ENCODE measurements around the gene TMOD1. TPM values are rescaled to one million over a fixed set of nuclear protein-coding genes. Genes with fewer than 3 reads are reported as not detected.

Gene TMOD1
- total and polyA plus RNA-seq, 2 of the 8 experiments (the other 6 are each of a cell fraction or from before 2014, with no cell fraction given) = 0.17 to 0.88 TPM

- Histone ChIP-seq H3K9me3 (ENCODE audit: insufficient read depth in 2 of 2, low read depth in 1 of 2, low read length in 1 of 2) (no peaks in the 10 kb centered on the region), H3K79me2 (ENCODE audit: control insufficient read depth in 1 of 2, insufficient read depth in 2 of 2, low read length in 2 of 2) (no peaks in the 10 kb centered on the region), H3K4me2 (ENCODE audit: insufficient read depth in 1 of 2, low read depth in 2 of 2, low read length in 2 of 2) (no peak overlapping the region), H3K4ac (replicated peaks; ENCODE audit: insufficient read length, low read depth, low read length) (no peak overlapping the region), H2BK20ac (ENCODE audit: low read length) (no peak overlapping the region), H3K23ac (ENCODE audit: insufficient read length) (no peak overlapping the region), H4K91ac (replicated peaks; ENCODE audit: insufficient read length, low read length) (no peak overlapping the region), H3K9ac (replicated peaks in 1 of 4; ENCODE audit: extremely low read depth in 1 of 4, low read depth in 3 of 4, low read length in 3 of 4) (no peak overlapping the region), H3K18ac (ENCODE audit: extremely low read depth, low read length) (no peak overlapping the region), H3K23me2 (ENCODE audit: low read depth, low read length) (no peaks in the 10 kb centered on the region), H3K4me3 (ENCODE audit: extremely low read depth in 1 of 4, insufficient read depth in 2 of 4, low read depth in 3 of 4, low read length in 4 of 4) (no peak overlapping the region), H4K20me1 (replicated peaks in 1 of 2; ENCODE audit: control insufficient read depth in 1 of 2, insufficient read depth in 2 of 2, low read length in 2 of 2) (no peaks in the 10 kb centered on the region), H3K4me1 (replicated peaks in 1 of 4; ENCODE audit: control insufficient read depth in 3 of 4, insufficient read depth in 4 of 4, low read length in 3 of 4) (peaks cover 0 to 2% (median under 1%) of the 10 kb centered on the region in 4 experiments; a peak in 2 of 7 replicates), H2AFZ (ENCODE audit: low read length) (no peak overlapping the region), H3K14ac (ENCODE audit: insufficient read length) (no peak overlapping the region), H2BK5ac (ENCODE audit: low read depth, low read length) (no peak overlapping the region), H3K27me3 (replicated peaks in 1 of 4; ENCODE audit: control insufficient read depth in 3 of 4, extremely low read depth in 1 of 4, insufficient read depth in 3 of 4, low read length in 3 of 4) (no peaks in the 10 kb centered on the region; a peak in 1 of 7 replicates), H4K5ac (ENCODE audit: insufficient read length, low read depth, low read length) (no peak overlapping the region), H3K56ac (replicated peaks; ENCODE audit: insufficient read length, low read depth, low read length) (no peak overlapping the region), H3K36me3 (ENCODE audit: control insufficient read depth in 2 of 4, insufficient read depth in 4 of 4, low read length in 3 of 4) (no peaks in the 10 kb centered on the region), H2BK15ac (ENCODE audit: low read length) (no peak overlapping the region), H3K27ac (ENCODE audit: low read depth, low read length) (no peak overlapping the region), H2AK5ac (ENCODE audit: low read depth, low read length) (no peak overlapping the region), H3K79me1 (ENCODE audit: low read depth, low read length) (no peaks in the 10 kb centered on the region), H2BK12ac (ENCODE audit: low read depth, low read length) (no peak overlapping the region), H2BK120ac (replicated peaks; ENCODE audit: low read depth, low read length) (no peak overlapping the region), H4K8ac (ENCODE audit: extremely low read depth, insufficient read depth, low read length) (no peak overlapping the region)
- ChIA-PET POLR2A (ENCODE audit: partially characterized antibody) (interaction anchor here (0.7 to 1.2 kb wide), 2 partner anchors 42 to 733 kb away, joined by 3 read pairs; no protein-coding TSS in a partner anchor), CTCF (ENCODE audit: partially characterized antibody) (interaction anchor here (1.2 to 1.6 kb wide), 2 partner anchors 10 to 62 kb away, joined by 3 read pairs; no protein-coding TSS in a partner anchor)
- TF ChIP-seq EP300 (IDR thresholded peaks at IDR 0.05; ENCODE audit: borderline replicate concordance in 1 of 2, low read depth in 2 of 2, low read length in 2 of 2) = no peak
- TF ChIP-seq USF2 (IDR thresholded peaks at IDR 0.05; ENCODE audit: low read length) = no peak
- no peak for TF ChIP-seq ASH2L (IDR thresholded peaks at IDR 0.05; ENCODE audit: low read length)
- no peak for TF ChIP-seq FOSL1 (IDR thresholded peaks at IDR 0.05; ENCODE audit: insufficient read depth, low read depth, low read length)
- TF ChIP-seq SP4 (IDR thresholded peaks at IDR 0.05; ENCODE audit: low read length) = no peak
- TF ChIP-seq KDM4A (IDR thresholded peaks at IDR 0.05; ENCODE audit: low read depth, low read length, severe bottlenecking) = no peak
- no peak for TF ChIP-seq TAF7 (optimal IDR thresholded peaks at IDR 0.05; ENCODE audit: borderline replicate concordance, low read depth, low read length)
- TF ChIP-seq PHF8 (conservative IDR thresholded peaks at IDR 0.05; ENCODE audit: low read depth, low read length) = no peak
- no peak for TF ChIP-seq CBX5 (IDR thresholded peaks at IDR 0.05; ENCODE audit: low read depth, low read length)
- TF ChIP-seq CHD1 (IDR thresholded peaks at IDR 0.05; ENCODE audit: low read depth, low read length) = no peak
- TF ChIP-seq, protein P1, sequence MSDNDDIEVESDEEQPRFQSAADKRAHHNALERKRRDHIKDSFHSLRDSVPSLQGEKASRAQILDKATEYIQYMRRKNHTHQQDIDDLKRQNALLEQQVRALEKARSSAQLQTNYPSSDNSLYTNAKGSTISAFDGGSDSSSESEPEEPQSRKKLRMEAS (IDR thresholded peaks at IDR 0.05) = no peak
- DNase-seq (ENCODE audit: low read depth in 1 of 2, low spot score in 2 of 2) = no peak
- 83% methylated on average over 6 of the region's 6 CpGs; no CpG with 5 or more reads in 1 of the 2 experiments for WGBS, 2 experiments (ENCODE audit: extremely low coverage in 1 of 2, insufficient coverage in 1 of 2, insufficient read length in 1 of 2, insufficient replicate concordance in 2 of 2, low coverage in 1 of 2, low lambda C conversion rate in 2 of 2, missing lambda C conversion rate in 1 of 2)
- FAIRE-seq = no peak
Observed at GRCh38 chr9:97554566-97555075, 53.2 kb downstream of the TMOD1 start.

Data from H1 (cell line).